OCI-LY3 (cell line): ENCODE results near the gene PIK3R6.

ENCODE experiments used
- CTCF ChIP-seq: fragments of 200-600, 300-600 bp; sonication (generic); IDR thresholded peaks from 2 replicates; pipeline ENCODE4 v1.5.1; 2014; ENCODE audit warnings: antibody characterized with exemption, low read length, low read depth
- EZH2phosphoT487 ChIP-seq: fragments of 200-600 bp; shearing (Covaris generic); IDR thresholded peaks from 2 replicates; pipeline ENCODE4 v1.6.1; 2018; ENCODE audit warnings: antibody characterized with exemption, mixed run types, low read depth

- TF ChIP-seq CTCF (no peak), EZH2phosphoT487 (no peak)
These were observed 32.7 kb upstream of the PIK3R6 start for GRCh38 chr17:8900207-8900606.
